K562 (cell line): ENCODE results near the gene TNNT2. TPM values are rescaled to one million over a fixed set of nuclear protein-coding genes. Genes with fewer than 3 reads are reported as not detected.

Experiments used
- ATAC-seq: fragments of 200-7000 bp; cut with Tn5 transposase; 3 replicates; pipeline ENCODE4 v1.9.1; 2020; ENCODE audit warnings: moderate library complexity
- BruUV-seq: library from RNA; stranded (reverse); fragments of 400-500 nt; replicated peaks from 2 replicates; lab custom pipeline; 2021; lab: Mats Ljungman, UMichigan
- CTCF ChIA-PET: fragments of 300-600 bp; formaldehyde crosslinking; extraction: SDS; loops from one replicate; lab custom pipeline; 2021; ENCODE audit warnings: low intra/inter-chr PET ratio; lab: Yijun Ruan, JAX
- POLR2A ChIA-PET: fragments of 300-600, 350-650 bp; sonication (Branson Sonifier 250); formaldehyde crosslinking; extraction: SDS; loops from one replicate; lab custom pipeline; 2021; ENCODE audit warnings: antibody characterized with exemption, inconsistent platforms; lab: Yijun Ruan, JAX
- DNase-seq, 4 experiments: peaks; one replicate each; pipeline versions ENCODE4 v3.0.0 to v3.0.0-alpha.2; 2011 to 2018; ENCODE audit warnings: low spot score in 3 of 4, mixed read lengths in 3 of 4; ENCODE audit errors: extremely low read depth in 1 of 4
- FAIRE-seq: peaks from 2 replicates; lab custom pipeline; 2011; peaks lifted over from hg19 to GRCh38; lab: Jason Lieb, UNC
- H2AFZ ChIP-seq: 2 replicates; pipeline ENCODE4 v1.6.0; 2011; ENCODE audit warnings: low read depth, low read length, control low read depth, inconsistent platforms
- H3K27ac ChIP-seq: fragments of 200-600 bp; 3 replicates; pipeline ENCODE4 v1.8.0; 2011; ENCODE audit warnings: low read depth, mild to moderate bottlenecking, control low read depth, inconsistent platforms, low read length, moderate library complexity, mixed read lengths; ENCODE audit errors: extremely low read depth
- H3K27me3 ChIP-seq, 2 experiments: fragments of 300-600 bp in 1 of 2; 2 replicates in 1 of 2; 3 replicates in 1 of 2; pipeline versions ENCODE4 v1.6.0 to v1.8.0; 2011; ENCODE audit warnings: inconsistent platforms in 2 of 2, low read length in 2 of 2, mild to moderate bottlenecking in 1 of 2, mixed read lengths in 1 of 2, moderate library complexity in 1 of 2; ENCODE audit not compliant: control insufficient read depth in 2 of 2, insufficient read depth in 2 of 2
- H3K36me3 ChIP-seq: fragments of 300-600 bp; 3 replicates; pipeline ENCODE4 v1.8.0; 2011; ENCODE audit warnings: mild to moderate bottlenecking, low read length, inconsistent platforms; ENCODE audit not compliant: control insufficient read depth, insufficient read depth
- H3K4me1 ChIP-seq, 2 experiments: fragments of 200-600 bp in 1 of 2; replicated peaks in 1 of 2; 2 replicates in 1 of 2; 3 replicates in 1 of 2; pipeline versions ENCODE4 v1.5.1 to v1.8.0; 2011; ENCODE audit warnings: inconsistent platforms in 2 of 2, low read length in 2 of 2, mild to moderate bottlenecking in 1 of 2, mixed read lengths in 1 of 2, moderate library complexity in 1 of 2; ENCODE audit not compliant: control insufficient read depth in 2 of 2, insufficient read depth in 2 of 2
- H3K4me2 ChIP-seq: 2 replicates; pipeline ENCODE4 v1.6.1; 2011; ENCODE audit warnings: low read length, control low read depth, inconsistent platforms, mixed read lengths; ENCODE audit not compliant: insufficient read depth
- H3K4me3 ChIP-seq: fragments of 200-600 bp; sonication (generic), shearing (Covaris generic); 2 replicates; pipeline ENCODE4 v1.5.1; 2016; ENCODE audit warnings: control low read depth, inconsistent platforms
- H3K79me2 ChIP-seq: fragments of 200-600 bp; 3 replicates; pipeline ENCODE4 v1.8.0; 2011; ENCODE audit warnings: low read length, inconsistent platforms; ENCODE audit not compliant: control insufficient read depth, insufficient read depth
- H3K9ac ChIP-seq, 2 experiments: 2 replicates each; pipeline versions ENCODE4 v1.6.0 to v1.6.1; 2011; ENCODE audit warnings: low read depth in 2 of 2, low read length in 2 of 2, control low read depth in 1 of 2, inconsistent platforms in 1 of 2, mild to moderate bottlenecking in 1 of 2, mixed read lengths in 1 of 2; ENCODE audit not compliant: insufficient read depth in 1 of 2
- H3K9me1 ChIP-seq: one replicate; pipeline ENCODE4 v1.6.0; 2011; ENCODE audit warnings: inconsistent platforms, mild to moderate bottlenecking, low read length, moderate library complexity; ENCODE audit not compliant: control insufficient read depth, insufficient read depth
- H3K9me3 ChIP-seq: replicated peaks from 2 replicates; pipeline ENCODE4 v1.5.1; 2011; ENCODE audit warnings: low read depth, low read length, inconsistent platforms; ENCODE audit not compliant: control insufficient read depth, insufficient read depth
- H4K20me1 ChIP-seq: replicated peaks from 2 replicates; pipeline ENCODE4 v1.6.1; 2011; ENCODE audit warnings: low read length, inconsistent platforms, mixed read lengths; ENCODE audit not compliant: control insufficient read depth, insufficient read depth
- RBM17 ChIP-seq: fragments of 200-400 bp; formaldehyde crosslinking; IDR thresholded peaks from 2 replicates; pipeline ENCODE4 v1.6.1; 2017; ENCODE audit warnings: low read depth, mild to moderate bottlenecking, low read length, borderline replicate concordance
- ZNF592 ChIP-seq: fragments of 450-650 bp; IDR thresholded peaks from 2 replicates; pipeline ENCODE4 v1.6.1; 2017; ENCODE audit warnings: antibody characterized with exemption, mild to moderate bottlenecking
- WGBS: fragments of 100-300 bp; shearing (Covaris generic); methylation state at CpG from one replicate; pipeline ENCODE4 v1.1.6; 2016; ENCODE audit warnings: low coverage, mixed read lengths; ENCODE audit not compliant: insufficient coverage; ENCODE audit errors: missing lambda C conversion rate; 5-methylcytosine and 5-hydroxymethylcytosine counted together
- in situ Hi-C: fragments of 300-500 bp; cut with MboI; formaldehyde crosslinking; loops from 4 replicates; pipeline ENCODE4 v1.15.0; 2018; ENCODE audit warnings: inconsistent platforms, mixed read lengths
- intact Hi-C: fragments of 100-400 bp; cut with micrococcal nuclease; formaldehyde crosslinking; loops from 2 replicates; pipeline ENCODE4 v1.14.2; 2022
- polyA plus RNA-seq, 8 experiments: library from polyadenylated mRNA; depleted of rRNA in 4 of 8; stranded (reverse) in 5 of 8; unstranded in 3 of 8; fragments of >200 nt; fragmentation: Nextera tagmentation in 2 of 8; fragmentation: Illumina TruSeq in 1 of 8; extraction: Ambion mirVana in 2 of 8; extraction: Trizol in 1 of 8; gene quantifications; 2 replicates each; pipeline versions ENCODE4 v1.2.1 to v1.2.3, GENCODE V29; 2011 to 2014; ENCODE audit warnings: inconsistent platforms in 1 of 8, missing spikeins in 1 of 8
- total RNA-seq, 7 experiments: library from RNA; depleted of rRNA in 6 of 7; stranded (reverse); fragments of >200 nt in 6 of 7; fragmentation: Illumina TruSeq in 2 of 7; extraction: Trizol in 2 of 7; gene quantifications; 2 replicates each; pipeline versions ENCODE4 v1.2.1 to v1.2.3, GENCODE V29; 2011 to 2021; ENCODE audit warnings: low replicate concordance in 1 of 7

The TNNT2 gene
- total and polyA plus RNA-seq, 9 of the 15 experiments (the other 6 are each of a cell fraction or from before 2014, with no cell fraction given) = not detected

- H3K4me3 ChIP-seq = no peak overlapping the region
- WGBS = 17% methylated on average over 1 of the region's 1 CpG
Observed at GRCh38 chr1:201403359-201403758, 25.9 kb upstream of the TNNT2 start.

More at GRCh38 chr1:201403359-201403758, 25.9 kb upstream of the TNNT2 start:
- H3K27ac ChIP-seq = no peak overlapping the region
- H3K9me1 ChIP-seq = no peaks in the 10 kb centered on the region
- H3K9me3 ChIP-seq = no peaks in the 10 kb centered on the region
- no peak overlapping the region for H3K9ac ChIP-seq
- no peaks in the 10 kb centered on the region for H3K79me2 ChIP-seq
- in situ Hi-C loops (no loop called here), intact Hi-C loops (no loop called here)
- BruUV-seq = no TSS peak
- H3K4me2 ChIP-seq = no peak overlapping the region
- no peaks in the 10 kb centered on the region for H3K36me3 ChIP-seq
- no peak for DNase-seq
- ChIA-PET POLR2A (interaction anchor here (0.7 kb wide), 1 partner anchor 14 kb away, joined by 3 read pairs; no protein-coding TSS in a partner anchor), CTCF (no interaction called here)
- FAIRE-seq = no peak
- ATAC-seq = no peak
- H2AFZ ChIP-seq = no peak overlapping the region
- H3K27me3 ChIP-seq = peaks cover 37 to 65% of the 10 kb centered on the region in 2 experiments
- H3K4me1 ChIP-seq = peaks cover 0 to 10% of the 10 kb centered on the region in 2 experiments; a peak in 1 of 5 replicates
- TF ChIP-seq ZNF592 (no peak), RBM17 (no peak)
- peaks cover 13% of the 10 kb centered on the region; the same call in 1 of the 2 replicates for H4K20me1 ChIP-seq
